HCT116 (cell line): Measurements from ENCODE around the gene MED23. TPM values are rescaled to one million over a fixed set of nuclear protein-coding genes. Genes with fewer than 3 reads are reported as not detected.

Source experiments
- ATAC-seq: fragments of 200-7000 bp; cut with Tn5 transposase; 2 replicates; pipeline ENCODE4 v1.9.1; 2020; ENCODE audit warnings: mild to moderate bottlenecking, moderate library complexity
- BruUV-seq: library from RNA; stranded (reverse); fragments of 400-500 nt; replicated peaks from 2 replicates; lab custom pipeline; 2021; lab: Mats Ljungman, UMichigan
- CTCF ChIA-PET: fragments of 300-600 bp; sonication (Branson Sonifier 250); formaldehyde crosslinking; loops from one replicate; lab custom pipeline; 2021; ENCODE audit warnings: antibody characterized with exemption; lab: Charles Lee
- POLR2A ChIA-PET: fragments of 300-600, 350-600 bp; sonication (Branson Sonifier 250); formaldehyde crosslinking; loops from one replicate; lab custom pipeline; 2021; ENCODE audit warnings: antibody characterized with exemption; lab: Charles Lee
- RAD21 ChIA-PET, 2 experiments: fragments of 300-600 bp; sonication (Branson Sonifier 250); formaldehyde crosslinking; loops; one replicate each; lab custom pipeline; 2023; ENCODE audit warnings: low total read pairs in 2 of 2; ENCODE audit not compliant: uncharacterized antibody in 2 of 2, unreplicated experiment in 2 of 2, low non-redundant PET in 1 of 2; lab: Charles Lee
- DNase-seq: peaks from one replicate; pipeline ENCODE4 v3.0.0-alpha.2; 2010; ENCODE audit warnings: low read depth, low spot score
- H2AFZ ChIP-seq: fragments of 200-600 bp; shearing (Covaris generic), sonication (generic); 2 replicates; pipeline ENCODE4 v1.6.1; 2017; ENCODE audit warnings: low read depth, mixed run types, mixed read lengths, antibody characterized with exemption, low read length; ENCODE audit not compliant: poor library complexity, severe bottlenecking
- H3K27ac ChIP-seq: 2 replicates; pipeline ENCODE4 v1.5.1; 2012; ENCODE audit warnings: low read depth, low read length
- H3K27me3 ChIP-seq: fragments of 200-600 bp; sonication (generic); 2 replicates; pipeline ENCODE4 v1.6.1; 2016; ENCODE audit warnings: mixed run types, low read length, mixed read lengths; ENCODE audit not compliant: insufficient read depth
- H3K36me3 ChIP-seq, 2 experiments: fragments of 200-500 bp in 1 of 2; fragments of 200-600 bp in 1 of 2; sonication (Bioruptor generic) in 1 of 2; sonication (generic) in 1 of 2; 2 replicates each; pipeline versions ENCODE4 v1.5.1 to v1.6.1; 2014 to 2016; ENCODE audit warnings: low read length in 2 of 2, inconsistent platforms in 1 of 2, mixed read lengths in 1 of 2, mixed run types in 1 of 2; ENCODE audit not compliant: insufficient read depth in 2 of 2, control insufficient read depth in 1 of 2
- H3K4me1 ChIP-seq, 2 experiments: fragments of 200-600 bp in 1 of 2; sonication (generic) in 1 of 2; 2 replicates each; pipeline versions ENCODE4 v1.5.1 to v1.6.1; 2012 to 2017; ENCODE audit warnings: low read length in 2 of 2, inconsistent platforms in 1 of 2, mild to moderate bottlenecking in 1 of 2, mixed read lengths in 1 of 2, mixed run types in 1 of 2, moderate library complexity in 1 of 2; ENCODE audit not compliant: insufficient read depth in 2 of 2, control insufficient read depth in 1 of 2
- H3K4me2 ChIP-seq: fragments of 200-600 bp; sonication (generic); 2 replicates; pipeline ENCODE4 v1.6.1; 2017; ENCODE audit warnings: mixed run types, low read length, mixed read lengths
- H3K4me3 ChIP-seq, 2 experiments: fragments of 200-600 bp in 1 of 2; sonication (generic) in 1 of 2; replicated peaks in 1 of 2; 2 replicates each; pipeline ENCODE4 v1.5.1; 2011 to 2016; ENCODE audit warnings: low read length in 2 of 2, control low read depth in 1 of 2, low read depth in 1 of 2, mild to moderate bottlenecking in 1 of 2, mixed read lengths in 1 of 2, mixed run types in 1 of 2
- H3K79me2 ChIP-seq: fragments of 200-600 bp; sonication (generic); 2 replicates; pipeline ENCODE4 v1.6.1; 2017; ENCODE audit warnings: mild to moderate bottlenecking, mixed run types, low read length, moderate library complexity, mixed read lengths; ENCODE audit not compliant: insufficient read depth
- H3K9ac ChIP-seq: fragments of 200-600 bp; sonication (generic); 2 replicates; pipeline ENCODE4 v1.6.1; 2016; ENCODE audit warnings: low read length, mixed read lengths
- H3K9me2 ChIP-seq: fragments of 200-600 bp; sonication (generic), shearing (Covaris generic); 2 replicates; pipeline ENCODE4 v1.6.1; 2017; ENCODE audit warnings: mixed run types, mild to moderate bottlenecking, moderate library complexity; ENCODE audit not compliant: insufficient read depth
- H3K9me3 ChIP-seq, 2 experiments: fragments of 200-500 bp in 1 of 2; fragments of 200-600 bp in 1 of 2; sonication (Bioruptor generic) in 1 of 2; sonication (generic) in 1 of 2; 2 replicates each; pipeline ENCODE4 v1.6.1; 2014 to 2017; ENCODE audit warnings: low read length in 2 of 2, mixed read lengths in 2 of 2, inconsistent platforms in 1 of 2, low read depth in 1 of 2, mild to moderate bottlenecking in 1 of 2, mixed run types in 1 of 2, moderate library complexity in 1 of 2; ENCODE audit not compliant: control insufficient read depth in 1 of 2, insufficient read depth in 1 of 2
- H4K20me1 ChIP-seq: fragments of 200-600 bp; sonication (generic), shearing (Covaris generic); 2 replicates; pipeline ENCODE4 v1.6.1; 2017; ENCODE audit warnings: mixed run types, mild to moderate bottlenecking, moderate library complexity; ENCODE audit not compliant: insufficient read depth
- ATF3 ChIP-seq: IDR thresholded peaks from 2 replicates; pipeline ENCODE4 v1.6.1; 2012
- CBX3 ChIP-seq: IDR thresholded peaks from 2 replicates; pipeline ENCODE4 v1.6.1; 2012; ENCODE audit warnings: low read depth
- CEBPB ChIP-seq: IDR thresholded peaks from 2 replicates; pipeline ENCODE4 v1.6.1; 2012; ENCODE audit warnings: low read depth
- ELF1 ChIP-seq: IDR thresholded peaks from 2 replicates; pipeline ENCODE4 v1.6.1; 2012; ENCODE audit warnings: low read depth, borderline replicate concordance
- EZH2 ChIP-seq: fragments of 200-600 bp; sonication (generic); IDR thresholded peaks from 2 replicates; pipeline ENCODE4 v1.6.1; 2017; ENCODE audit warnings: antibody characterized with exemption, mixed run types
- EZH2phosphoT487 ChIP-seq: fragments of 200-600 bp; IDR thresholded peaks from 2 replicates; pipeline ENCODE4 v1.6.1; 2018; ENCODE audit warnings: antibody characterized with exemption, borderline replicate concordance
- JUND ChIP-seq: IDR thresholded peaks from 2 replicates; pipeline ENCODE4 v1.6.1; 2012
- MAX ChIP-seq: IDR thresholded peaks from 2 replicates; pipeline ENCODE4 v1.6.1; 2012
- POLR2A ChIP-seq: IDR thresholded peaks from 2 replicates; pipeline ENCODE4 v1.7.0; 2011; ENCODE audit warnings: borderline replicate concordance; ENCODE audit not compliant: insufficient read depth, insufficient read length; ENCODE audit errors: extremely low read depth
- POLR2AphosphoS5 ChIP-seq: IDR thresholded peaks from 2 replicates; pipeline ENCODE4 v1.6.1; 2011; ENCODE audit warnings: mild to moderate bottlenecking, low read depth, low read length, moderate library complexity
- RAD21 ChIP-seq: IDR thresholded peaks from 2 replicates; pipeline ENCODE4 v1.6.1; 2012; ENCODE audit warnings: low read depth, mild to moderate bottlenecking
- REST ChIP-seq: IDR thresholded peaks from 2 replicates; pipeline ENCODE4 v1.6.1; 2012; ENCODE audit warnings: low read depth
- SRF ChIP-seq: IDR thresholded peaks from 2 replicates; pipeline ENCODE4 v1.6.1; 2012; ENCODE audit warnings: low read depth
- YY1 ChIP-seq: IDR thresholded peaks from 2 replicates; pipeline ENCODE4 v1.6.1; 2011; ENCODE audit warnings: low read length, low read depth, moderate library complexity, mild to moderate bottlenecking; ENCODE audit not compliant: insufficient replicate concordance; ENCODE audit errors: extremely low read depth
- ZNF274 ChIP-seq: fragments of 200-500 bp; sonication (Bioruptor generic); IDR thresholded peaks from 2 replicates; pipeline ENCODE4 v1.6.1; 2014; ENCODE audit warnings: mild to moderate bottlenecking, low read depth, low read length, inconsistent platforms
- intact Hi-C: fragments of 100-400 bp; cut with micrococcal nuclease; formaldehyde crosslinking; loops from 2 replicates; pipeline ENCODE4 v1.10.0; 2022
- total RNA-seq: library from RNA; stranded (reverse); gene quantifications from one replicate; pipeline ENCODE4 v1.2.1, GENCODE V29; 2021; ENCODE audit not compliant: unreplicated experiment

The MED23 gene
- total RNA-seq, 1 experiment from 2014 or later = 17.2 TPM

GRCh38 chr6:131635384-131636340 lies 7.6 kb upstream of the MED23 start:
- ChIA-PET POLR2A (no interaction called here), RAD21 (no interaction called here), CTCF (interaction anchor here (2.6 kb wide), 1 partner anchor 7 kb away, joined by 13 read pairs; the partner anchor contains the start of gene MED23)
- ATAC-seq (no peak), DNase-seq (no peak)
- intact Hi-C loops = no loop called here
- Histone ChIP-seq H3K4me2 (no peak overlapping the region), H3K79me2 (no peaks in the 10 kb centered on the region), H3K9me2 (no peaks in the 10 kb centered on the region), H3K4me1 (no peaks in the 10 kb centered on the region), H2AFZ (no peak overlapping the region), H3K27ac (no peak overlapping the region), H3K9me3 (no peaks in the 10 kb centered on the region), H4K20me1 (no peaks in the 10 kb centered on the region), H3K36me3 (no peaks in the 10 kb centered on the region)
- TF ChIP-seq EZH2phosphoT487 (no peak), JUND (no peak)
- TF ChIP-seq, all 23 proteins: peak for 0
- Histone ChIP-seq H3K27me3 (no peaks in the 10 kb centered on the region), H3K4me3 (no peak overlapping the region), H3K9ac (no peak overlapping the region)
- no TSS peak for BruUV-seq

- ATAC-seq = no peak
- Histone ChIP-seq H3K4me3 (no peak overlapping the region), H3K4me2 (no peak overlapping the region), H3K4me1 (peaks cover 3 to 11% of the 10 kb centered on the region in 2 experiments), H3K9me2 (no peaks in the 10 kb centered on the region), H3K27ac (no peak overlapping the region), H2AFZ (no peak overlapping the region), H3K79me2 (peaks cover 11% of the 10 kb centered on the region), H3K9me3 (no peaks in the 10 kb centered on the region), H3K9ac (no peak overlapping the region), H3K27me3 (no peaks in the 10 kb centered on the region), H4K20me1 (no peaks in the 10 kb centered on the region), H3K36me3 (no peaks in the 10 kb centered on the region)
- ChIA-PET POLR2A (no interaction called here), CTCF (no interaction called here), RAD21 (no interaction called here)
- intact Hi-C loops = no loop called here
- DNase-seq = no peak
- BruUV-seq = no TSS peak
- TF ChIP-seq POLR2AphosphoS5 = no peak
- no peak for TF ChIP-seq EZH2
- TF ChIP-seq YY1 = no peak
- TF ChIP-seq MAX = no peak
- no peak for TF ChIP-seq RAD21
- no peak for TF ChIP-seq ATF3
- no peak for TF ChIP-seq SRF
- no peak for TF ChIP-seq ZNF274
- TF ChIP-seq CEBPB = no peak
- no peak for TF ChIP-seq ELF1
- TF ChIP-seq POLR2A = no peak
- no peak for TF ChIP-seq CBX3
- no peak for TF ChIP-seq REST
These were observed 3.7 kb upstream of the MED23 start for GRCh38 chr6:131631625-131632289.
